ENCODE data around the gene HDAC8.
"Not testable (repeated sequence)": the region's sequence is repeated elsewhere in the genome, so short reads cannot be mapped to it uniquely, and the experiment has no call there.

The HDAC8 gene

DNA sequence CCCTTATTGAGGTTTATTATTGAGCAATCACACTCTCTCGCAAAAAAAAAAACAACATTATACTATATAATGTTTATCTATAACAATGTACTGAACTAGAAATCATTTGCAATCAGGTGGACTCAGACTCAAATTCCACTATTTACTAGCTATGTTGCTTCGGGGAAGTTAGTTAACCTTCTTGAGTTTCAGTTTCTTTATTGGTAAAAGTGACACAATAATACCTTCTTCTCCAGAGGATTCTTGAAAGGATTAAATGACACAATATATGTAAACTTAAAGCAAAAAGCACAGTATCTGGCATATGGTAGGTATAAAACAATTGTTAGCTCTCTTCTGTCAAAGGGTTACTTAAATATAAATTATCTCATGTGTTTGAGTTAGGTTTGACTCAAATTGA, 31.5 kb upstream of the HDAC8 start:
- TF ChIP-seq, protein P1, sequence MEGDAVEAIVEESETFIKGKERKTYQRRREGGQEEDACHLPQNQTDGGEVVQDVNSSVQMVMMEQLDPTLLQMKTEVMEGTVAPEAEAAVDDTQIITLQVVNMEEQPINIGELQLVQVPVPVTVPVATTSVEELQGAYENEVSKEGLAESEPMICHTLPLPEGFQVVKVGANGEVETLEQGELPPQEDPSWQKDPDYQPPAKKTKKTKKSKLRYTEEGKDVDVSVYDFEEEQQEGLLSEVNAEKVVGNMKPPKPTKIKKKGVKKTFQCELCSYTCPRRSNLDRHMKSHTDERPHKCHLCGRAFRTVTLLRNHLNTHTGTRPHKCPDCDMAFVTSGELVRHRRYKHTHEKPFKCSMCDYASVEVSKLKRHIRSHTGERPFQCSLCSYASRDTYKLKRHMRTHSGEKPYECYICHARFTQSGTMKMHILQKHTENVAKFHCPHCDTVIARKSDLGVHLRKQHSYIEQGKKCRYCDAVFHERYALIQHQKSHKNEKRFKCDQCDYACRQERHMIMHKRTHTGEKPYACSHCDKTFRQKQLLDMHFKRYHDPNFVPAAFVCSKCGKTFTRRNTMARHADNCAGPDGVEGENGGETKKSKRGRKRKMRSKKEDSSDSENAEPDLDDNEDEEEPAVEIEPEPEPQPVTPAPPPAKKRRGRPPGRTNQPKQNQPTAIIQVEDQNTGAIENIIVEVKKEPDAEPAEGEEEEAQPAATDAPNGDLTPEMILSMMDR (IDR thresholded peaks at IDR 0.05; ENCODE audit: extremely low read depth, insufficient read depth, missing control alignments) = no peak
- in situ Hi-C loops (cut with MboI; ENCODE audit: low pct_unique_long_range_greater_than_20kb, low sequenced_read_pairs, unreplicated experiment) = no loop called here
- no peak for DNase-seq (ENCODE audit: low spot score)

DNA sequence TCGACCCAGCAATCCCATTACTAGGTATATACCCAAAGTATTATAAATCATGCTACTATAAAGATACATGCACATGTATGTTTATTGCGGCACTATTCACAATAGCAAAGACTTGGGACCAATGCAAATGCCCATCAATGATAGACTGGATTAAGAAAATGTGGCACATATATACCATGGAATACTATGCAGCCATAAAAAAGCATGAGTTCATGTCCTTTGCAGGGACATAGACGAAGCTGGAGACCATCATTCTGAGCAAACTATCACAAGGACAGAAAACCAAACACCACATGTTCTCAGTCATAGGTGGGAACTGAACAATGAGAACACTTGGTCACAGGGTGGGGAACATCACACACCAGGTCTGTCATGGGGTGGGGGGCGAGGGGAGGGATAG, 18.4 kb upstream of the HDAC8 start:
- in situ Hi-C loops (cut with MboI; ENCODE audit: low pct_unique_long_range_greater_than_20kb, low sequenced_read_pairs, unreplicated experiment); DNase-seq (ENCODE audit: low spot score): not testable (repeated sequence)

DNA sequence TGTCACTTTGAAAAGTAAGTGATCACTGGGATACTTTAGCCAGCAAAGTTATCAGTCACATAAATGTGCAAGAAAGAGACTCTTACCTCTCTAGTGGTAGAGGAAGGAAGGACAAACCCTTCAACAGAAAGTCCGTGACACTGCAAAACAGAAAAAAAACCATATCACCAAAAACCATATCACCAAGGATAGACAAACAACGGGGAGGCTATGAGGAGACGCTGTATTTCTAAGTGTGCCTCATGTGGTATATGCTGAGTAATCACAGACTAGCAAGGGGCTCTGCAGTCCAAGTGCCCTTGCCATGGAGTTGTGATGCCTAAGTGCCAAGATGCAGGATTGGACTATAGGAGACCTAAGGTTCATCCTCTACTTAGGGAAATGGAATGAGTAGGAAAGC, 11.5 kb upstream of the HDAC8 start:
- in situ Hi-C loops (cut with MboI; ENCODE audit: low pct_unique_long_range_greater_than_20kb, low sequenced_read_pairs, unreplicated experiment) = no loop called here
- DNase-seq (ENCODE audit: low spot score) = no peak
- TF ChIP-seq, protein P1 (IDR thresholded peaks at IDR 0.05; ENCODE audit: extremely low read depth, insufficient read depth, missing control alignments) = no peak

DNA sequence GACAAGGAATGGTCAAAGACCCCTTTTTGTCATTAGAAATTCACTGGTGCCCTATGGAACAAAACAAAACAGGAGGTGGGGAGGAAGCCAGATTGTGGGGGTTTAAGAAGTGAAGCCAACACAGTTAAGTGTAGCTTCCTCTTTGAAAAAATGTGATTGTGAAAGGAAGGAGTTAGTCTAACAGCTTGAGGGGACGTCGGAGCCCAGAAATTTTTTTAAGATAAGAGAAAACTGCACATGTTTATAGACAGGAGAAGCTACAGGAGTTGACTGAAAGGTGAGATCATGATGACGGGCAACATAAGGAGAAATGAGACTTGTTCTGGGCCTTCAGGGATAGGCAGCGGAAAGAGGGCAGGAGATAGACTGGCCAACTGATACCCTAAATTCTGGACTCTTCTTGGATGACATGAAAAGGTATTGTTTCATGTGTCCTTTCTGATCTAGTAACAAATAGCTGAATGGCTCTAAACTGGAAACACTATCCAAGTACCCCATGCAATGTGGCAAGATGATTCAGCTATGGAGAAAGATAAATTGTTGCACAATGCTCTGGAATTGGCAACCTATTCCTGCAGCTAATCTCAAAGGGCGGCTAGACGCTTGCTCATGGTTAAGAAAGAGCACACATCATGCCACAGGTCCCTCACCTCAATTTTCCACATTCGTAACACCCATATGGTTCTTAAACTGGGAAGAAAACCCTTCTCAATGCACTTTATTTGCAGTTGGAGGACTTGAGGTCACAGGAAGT, 3.7 kb upstream of the HDAC8 start:
- in situ Hi-C loops (cut with MboI; ENCODE audit: low pct_unique_long_range_greater_than_20kb, low sequenced_read_pairs, unreplicated experiment) = no loop called here
- no peak for DNase-seq (ENCODE audit: low spot score)
- TF ChIP-seq, protein P1 (IDR thresholded peaks at IDR 0.05; ENCODE audit: extremely low read depth, insufficient read depth, missing control alignments) = no peak

DNA sequence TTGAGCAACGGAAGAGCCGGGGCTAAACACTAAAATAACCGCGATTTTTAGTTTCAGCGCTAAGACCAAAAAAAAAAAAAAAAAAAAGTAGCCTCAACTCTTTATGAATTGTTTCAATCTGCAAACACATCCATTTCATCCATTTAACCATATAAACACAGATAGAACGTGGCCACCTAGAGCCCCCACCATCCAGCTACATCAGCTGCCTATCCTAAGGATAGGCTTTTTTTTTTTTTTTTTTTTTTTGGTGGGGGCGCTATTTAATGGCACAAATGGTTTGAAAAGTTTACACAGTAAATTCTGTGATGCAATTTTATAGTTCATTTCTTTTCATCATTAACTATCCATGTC, 492 bp upstream of the HDAC8 start:
- TF ChIP-seq, protein P1 (IDR thresholded peaks at IDR 0.05; ENCODE audit: extremely low read depth, insufficient read depth, missing control alignments) = no peak
- in situ Hi-C loops (cut with MboI; ENCODE audit: low pct_unique_long_range_greater_than_20kb, low sequenced_read_pairs, unreplicated experiment) = no loop called here
- DNase-seq (ENCODE audit: low spot score) = no peak

DNA sequence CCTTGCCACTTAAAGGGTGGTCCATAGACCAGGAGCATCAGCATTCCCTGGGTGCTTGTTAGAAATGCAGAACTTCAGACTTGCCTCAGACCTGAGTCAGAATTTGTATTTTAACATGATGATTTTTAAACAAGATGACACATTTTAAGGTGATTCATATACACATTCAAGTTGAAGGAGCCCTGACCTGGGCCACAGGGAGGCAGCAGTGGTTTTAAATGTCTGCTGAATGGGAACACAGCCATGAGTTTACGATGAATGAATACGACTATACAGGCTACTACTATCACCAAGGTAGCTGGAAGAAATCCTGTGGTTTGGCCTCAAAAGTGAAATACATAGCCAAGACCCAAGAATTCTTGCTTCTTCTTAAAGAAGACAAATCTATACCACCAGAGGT, 2.9 kb downstream of the HDAC8 start:
- DNase-seq (ENCODE audit: low spot score) = no peak
- TF ChIP-seq, protein P1 (IDR thresholded peaks at IDR 0.05; ENCODE audit: extremely low read depth, insufficient read depth, missing control alignments) = no peak
- in situ Hi-C loops (cut with MboI; ENCODE audit: low pct_unique_long_range_greater_than_20kb, low sequenced_read_pairs, unreplicated experiment) = no loop called here

DNA sequence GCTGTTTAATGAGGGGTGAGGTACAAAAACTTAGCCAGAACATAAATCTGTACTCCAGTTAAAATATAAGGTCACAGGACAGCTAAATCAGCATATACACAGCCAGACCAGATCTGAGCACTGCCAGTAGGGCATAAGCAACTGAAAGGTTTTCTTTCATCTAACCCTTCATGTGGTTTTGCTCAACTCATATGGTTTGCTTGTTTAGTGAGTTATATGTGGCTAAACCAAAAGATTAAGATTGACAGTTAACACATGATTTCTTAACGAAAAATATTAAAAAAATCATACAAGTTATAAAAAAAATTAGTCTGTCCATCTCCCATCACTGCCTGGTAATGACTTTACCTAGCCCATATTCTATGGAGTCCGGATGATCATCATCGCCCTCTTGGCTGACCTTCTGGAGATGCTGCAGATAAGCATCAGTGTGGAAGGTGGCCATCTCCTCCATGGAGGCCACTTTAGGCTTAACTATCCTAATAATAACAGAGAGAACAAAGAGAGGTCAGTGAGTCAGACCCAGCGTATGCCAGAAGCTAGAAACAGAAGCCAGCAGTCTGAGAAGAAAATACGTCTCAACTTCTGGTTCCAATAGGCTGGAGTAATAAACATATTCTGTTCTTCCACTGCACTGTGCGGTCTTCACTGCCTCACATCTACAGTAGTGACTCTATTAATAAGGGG, 4.1 kb downstream of the HDAC8 start:
- TF ChIP-seq, protein P1 (IDR thresholded peaks at IDR 0.05; ENCODE audit: extremely low read depth, insufficient read depth, missing control alignments) = no peak
- in situ Hi-C loops (cut with MboI; ENCODE audit: low pct_unique_long_range_greater_than_20kb, low sequenced_read_pairs, unreplicated experiment) = no loop called here
- DNase-seq (ENCODE audit: low spot score) = no peak

Data from GM13977 (cell line).